OCI-LY3 (cell line): ENCODE data around the gene CYP2D6.

Experiments used
- H2AFZ ChIP-seq: fragments of 200-600, 300-600 bp; shearing (Covaris generic); 2 replicates; pipeline ENCODE4 v1.6.0; 2014; ENCODE audit warnings: antibody characterized with exemption, low read depth, low read length
- H3K27ac ChIP-seq: fragments of 200-600, 300-600 bp; sonication (generic); 2 replicates; pipeline ENCODE4 v1.5.1; 2014; ENCODE audit warnings: mild to moderate bottlenecking, low read length, moderate library complexity, mixed read lengths
- H3K27me3 ChIP-seq: fragments of 200-600, 300-600 bp; sonication (generic); 2 replicates; pipeline ENCODE4 v1.6.1; 2014; ENCODE audit warnings: low read depth, low read length, mixed read lengths
- H3K36me3 ChIP-seq: fragments of 200-600, 300-600 bp; sonication (generic); replicated peaks from 2 replicates; pipeline ENCODE3; 2014; ENCODE audit warnings: low read depth, low read length, mixed read lengths
- H3K4me1 ChIP-seq: fragments of 300-600, 200-600 bp; sonication (generic); 2 replicates; pipeline ENCODE4 v1.6.1; 2014; ENCODE audit warnings: low read length, mixed read lengths
- H3K4me2 ChIP-seq: fragments of 200-600, 300-600 bp; sonication (generic); 2 replicates; pipeline ENCODE4 v1.6.1; 2014; ENCODE audit warnings: low read length, mixed read lengths
- H3K4me3 ChIP-seq: fragments of 300-600, 200-600 bp; sonication (generic); 2 replicates; pipeline ENCODE4 v1.5.1; 2014; ENCODE audit warnings: antibody characterized with exemption, mild to moderate bottlenecking, low read length, moderate library complexity
- H3K79me2 ChIP-seq: fragments of 300-600, 200-600 bp; shearing (Covaris generic); 2 replicates; pipeline ENCODE4 v1.6.1; 2014; ENCODE audit warnings: mild to moderate bottlenecking, low read length, mixed read lengths
- H3K9ac ChIP-seq: fragments of 300-600, 200-600 bp; shearing (Covaris generic); 2 replicates; pipeline ENCODE4 v1.6.0; 2014; ENCODE audit warnings: mild to moderate bottlenecking, low read length, moderate library complexity
- H3K9me3 ChIP-seq: fragments of 200-600, 300-600 bp; shearing (Covaris generic); 2 replicates; pipeline ENCODE4 v1.6.1; 2014; ENCODE audit warnings: low read length, mixed read lengths; ENCODE audit not compliant: insufficient read depth
- H4K20me1 ChIP-seq: fragments of 200-600, 300-600 bp; sonication (generic); 2 replicates; pipeline ENCODE4 v1.6.1; 2016; ENCODE audit warnings: low read length, mixed read lengths; ENCODE audit not compliant: insufficient read depth
- EZH2phosphoT487 ChIP-seq: fragments of 200-600 bp; shearing (Covaris generic); IDR thresholded peaks from 2 replicates; pipeline ENCODE4 v1.6.1; 2018; ENCODE audit warnings: antibody characterized with exemption, mixed run types, low read depth
- TF ChIP-seq, protein P1 (sequence below): fragments of 200-600, 300-600 bp; sonication (generic); IDR thresholded peaks from 2 replicates; pipeline ENCODE4 v1.5.1; 2014; ENCODE audit warnings: antibody characterized with exemption, low read length, low read depth

The CYP2D6 gene

DNA sequence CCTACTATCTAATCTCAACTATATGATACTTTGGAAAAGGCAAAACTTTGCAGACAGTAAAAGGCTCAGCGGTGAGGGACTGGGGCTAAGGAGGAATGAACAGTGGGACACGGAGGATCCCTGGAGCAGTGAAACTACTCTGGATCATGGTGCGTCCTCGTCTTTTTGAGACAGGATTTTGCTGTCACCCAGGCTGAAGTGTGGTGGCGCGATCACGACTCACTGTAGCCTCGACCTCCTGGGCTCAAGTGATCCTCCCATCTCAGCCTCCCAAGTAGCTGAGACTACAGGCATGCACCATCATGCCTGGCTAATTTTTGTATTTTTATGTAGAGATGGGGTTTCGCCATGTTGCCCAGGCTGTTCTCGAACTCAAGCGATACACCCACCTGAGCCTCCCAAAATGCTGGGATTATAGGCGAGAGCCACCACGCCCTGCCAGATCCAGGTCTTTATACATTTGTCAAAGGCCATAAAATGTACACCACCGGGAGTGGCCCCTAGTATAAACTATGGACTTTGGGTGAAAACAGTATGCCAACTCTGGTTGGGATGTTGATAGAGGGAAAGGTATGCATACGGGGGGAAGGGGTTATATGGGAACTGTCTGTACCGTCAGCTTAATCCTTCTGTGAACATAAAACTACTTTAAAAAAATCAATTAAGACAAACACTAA is 28.0 kb upstream of the CYP2D6 start:
- H3K27ac ChIP-seq, result no peak overlapping the region
- H3K9ac ChIP-seq, result no peak overlapping the region
- 0 out of 2 replicates have a peak, but pooled peaks cover 7% of the 10 kb centered on the region for H4K20me1 ChIP-seq
- no peak overlapping the region for H3K4me2 ChIP-seq
- peaks cover 12% of the 10 kb centered on the region for H3K36me3 ChIP-seq
- no peaks in the 10 kb centered on the region for H3K4me1 ChIP-seq
- no peak overlapping the region for H2AFZ ChIP-seq
- H3K9me3 ChIP-seq, result no peaks in the 10 kb centered on the region
- H3K79me2 ChIP-seq, result no peaks in the 10 kb centered on the region
- TF ChIP-seq EZH2phosphoT487, result no peak
- TF ChIP-seq, protein P1, sequence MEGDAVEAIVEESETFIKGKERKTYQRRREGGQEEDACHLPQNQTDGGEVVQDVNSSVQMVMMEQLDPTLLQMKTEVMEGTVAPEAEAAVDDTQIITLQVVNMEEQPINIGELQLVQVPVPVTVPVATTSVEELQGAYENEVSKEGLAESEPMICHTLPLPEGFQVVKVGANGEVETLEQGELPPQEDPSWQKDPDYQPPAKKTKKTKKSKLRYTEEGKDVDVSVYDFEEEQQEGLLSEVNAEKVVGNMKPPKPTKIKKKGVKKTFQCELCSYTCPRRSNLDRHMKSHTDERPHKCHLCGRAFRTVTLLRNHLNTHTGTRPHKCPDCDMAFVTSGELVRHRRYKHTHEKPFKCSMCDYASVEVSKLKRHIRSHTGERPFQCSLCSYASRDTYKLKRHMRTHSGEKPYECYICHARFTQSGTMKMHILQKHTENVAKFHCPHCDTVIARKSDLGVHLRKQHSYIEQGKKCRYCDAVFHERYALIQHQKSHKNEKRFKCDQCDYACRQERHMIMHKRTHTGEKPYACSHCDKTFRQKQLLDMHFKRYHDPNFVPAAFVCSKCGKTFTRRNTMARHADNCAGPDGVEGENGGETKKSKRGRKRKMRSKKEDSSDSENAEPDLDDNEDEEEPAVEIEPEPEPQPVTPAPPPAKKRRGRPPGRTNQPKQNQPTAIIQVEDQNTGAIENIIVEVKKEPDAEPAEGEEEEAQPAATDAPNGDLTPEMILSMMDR, result no peak
- no peaks in the 10 kb centered on the region for H3K27me3 ChIP-seq
- H3K4me3 ChIP-seq, result no peak overlapping the region

DNA sequence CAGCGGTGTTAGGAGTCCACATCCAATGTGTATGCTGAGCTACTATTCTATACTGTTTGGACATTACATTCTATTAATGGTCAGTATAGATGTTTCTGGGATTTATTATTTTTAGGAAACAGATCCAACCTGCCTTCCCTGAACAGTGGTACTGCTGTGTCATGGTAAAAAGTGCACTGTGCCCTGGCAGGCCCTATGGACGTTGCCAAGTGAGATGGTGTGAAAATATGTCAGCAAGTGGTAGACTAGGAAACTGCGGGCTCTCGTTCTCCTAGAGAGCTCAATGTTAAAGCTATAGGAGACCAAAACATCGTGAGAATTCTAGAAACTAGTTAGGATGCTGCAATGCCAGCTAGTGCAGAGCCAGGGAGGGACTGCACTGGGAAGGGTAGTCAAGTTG is 26.0 kb upstream of the CYP2D6 start:
- Histone ChIP-seq H3K4me2 (no peak overlapping the region), H3K9me3 (no peaks in the 10 kb centered on the region), H3K36me3 (peaks cover 9% of the 10 kb centered on the region), H3K79me2 (no peaks in the 10 kb centered on the region), H3K27ac (no peak overlapping the region), H3K9ac (no peak overlapping the region), H3K4me1 (no peaks in the 10 kb centered on the region), H4K20me1 (no peaks in the 10 kb centered on the region), H2AFZ (no peak overlapping the region), H3K4me3 (no peak overlapping the region), H3K27me3 (no peaks in the 10 kb centered on the region)
- TF ChIP-seq EZH2phosphoT487, result no peak
- TF ChIP-seq, protein P1, result no peak

DNA sequence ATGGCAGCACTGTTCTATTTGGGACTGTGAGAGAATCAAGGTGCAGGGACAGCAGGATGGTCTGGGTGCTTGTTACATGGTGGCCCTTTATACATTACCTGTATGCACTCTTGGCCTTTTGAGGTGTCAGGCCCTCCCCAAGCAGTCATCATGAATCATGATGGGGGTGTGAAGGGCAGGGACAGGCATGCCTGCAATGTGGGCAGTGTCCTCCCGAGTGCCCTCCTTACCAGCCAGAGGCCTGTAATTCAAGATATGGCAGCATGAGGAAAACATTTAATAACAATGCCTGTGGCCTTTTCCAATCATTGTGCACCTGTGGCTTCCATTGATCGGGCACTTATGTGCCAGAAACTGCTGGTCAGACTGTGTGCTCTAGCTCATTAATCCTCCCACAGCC is 25.5 kb upstream of the CYP2D6 start:
- no peak for TF ChIP-seq EZH2phosphoT487
- TF ChIP-seq, protein P1, result no peak
- Histone ChIP-seq H3K4me3 (no peak overlapping the region), H3K4me1 (no peaks in the 10 kb centered on the region), H3K27ac (no peak overlapping the region), H4K20me1 (no peaks in the 10 kb centered on the region), H3K79me2 (no peaks in the 10 kb centered on the region), H3K27me3 (no peaks in the 10 kb centered on the region), H2AFZ (no peak overlapping the region), H3K4me2 (no peak overlapping the region), H3K9ac (no peak overlapping the region), H3K9me3 (no peaks in the 10 kb centered on the region), H3K36me3 (peaks cover 6% of the 10 kb centered on the region)

DNA sequence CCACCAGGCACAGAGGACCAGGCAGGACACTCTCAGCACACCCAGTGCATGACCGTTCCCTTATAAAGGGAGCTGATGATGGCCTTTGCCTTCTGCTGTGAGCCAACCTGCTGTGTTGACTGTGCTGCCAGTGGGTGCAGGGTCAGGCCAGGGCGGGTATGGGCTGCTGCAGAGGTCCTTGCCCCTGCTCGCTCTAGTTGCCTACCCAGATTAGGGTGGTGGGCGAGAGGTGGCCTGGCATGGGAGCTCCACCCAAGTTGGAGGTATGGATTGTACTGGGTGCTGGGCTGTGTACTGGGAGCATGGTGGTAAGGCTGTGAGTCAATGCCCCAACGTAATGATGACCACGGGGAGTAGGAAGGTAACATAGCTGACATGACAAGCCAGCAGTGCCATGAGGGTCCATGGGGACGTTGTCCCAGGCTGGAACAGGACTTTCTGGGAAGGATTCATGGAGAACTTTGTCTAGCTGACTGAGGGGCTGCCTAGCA is 24.5 kb upstream of the CYP2D6 start:
- Histone ChIP-seq H4K20me1 (no peaks in the 10 kb centered on the region), H3K27me3 (no peaks in the 10 kb centered on the region), H2AFZ (no peak overlapping the region), H3K4me2 (no peak overlapping the region), H3K9ac (no peak overlapping the region), H3K36me3 (peaks cover 6% of the 10 kb centered on the region), H3K4me1 (no peaks in the 10 kb centered on the region), H3K79me2 (no peaks in the 10 kb centered on the region), H3K9me3 (no peaks in the 10 kb centered on the region), H3K4me3 (no peak overlapping the region), H3K27ac (no peak overlapping the region)
- TF ChIP-seq, protein P1, result no peak
- no peak for TF ChIP-seq EZH2phosphoT487
